GM21786 (cell line): Measurements from ENCODE around the gene CAMK2D.

Source experiments
- ATAC-seq: cut with Tn5 transposase; IDR thresholded peaks from one replicate; pipeline ENCODE4 v1.9.1; 2021; ENCODE audit not compliant: unreplicated experiment

The CAMK2D gene

GRCh38 chr4:113539408-113539807 lies 222.1 kb downstream of the CAMK2D start:
- no peak for ATAC-seq

- no peak for ATAC-seq
These were observed 223.9 kb downstream of the CAMK2D start for GRCh38 chr4:113537628-113538027.

DNA sequence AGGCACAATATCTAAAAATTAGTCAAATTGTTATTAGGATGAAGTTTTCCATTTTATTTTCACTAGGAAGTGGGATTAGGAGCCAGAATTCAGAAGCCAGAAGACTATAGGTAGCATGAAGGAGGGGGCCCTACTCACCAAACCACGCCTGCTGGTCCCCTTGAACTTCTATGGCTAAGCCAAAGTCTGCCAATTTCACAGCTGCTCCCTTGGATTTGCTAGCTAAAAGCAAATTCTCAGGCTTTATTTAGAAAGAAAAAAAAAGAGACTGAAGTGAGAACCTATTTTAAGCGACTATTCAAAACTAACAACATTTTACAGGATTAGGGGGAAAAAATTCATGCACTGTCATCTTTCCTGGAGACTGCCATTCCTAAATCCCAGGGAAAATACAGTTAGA lies 224.3 kb downstream of the CAMK2D start:
- no peak for ATAC-seq

DNA sequence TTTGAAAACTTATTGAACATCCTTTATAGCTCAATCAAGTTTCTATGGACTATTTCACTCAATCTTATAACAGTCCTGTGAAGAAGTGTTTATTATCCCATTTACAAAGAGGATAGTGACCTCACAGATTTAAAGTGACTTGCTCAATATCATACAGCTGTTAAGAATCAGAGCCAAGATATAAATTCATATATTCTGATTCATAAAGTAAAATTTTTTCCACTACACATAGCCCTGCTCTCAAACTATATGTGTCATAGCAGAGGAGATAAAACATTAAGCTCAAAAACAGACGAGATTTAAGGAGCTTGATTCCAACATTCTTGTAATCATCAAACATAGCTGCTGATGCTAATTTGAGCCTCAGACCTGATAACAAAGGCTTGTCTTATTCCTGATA lies 226.8 kb downstream of the CAMK2D start:
- ATAC-seq = no peak

DNA sequence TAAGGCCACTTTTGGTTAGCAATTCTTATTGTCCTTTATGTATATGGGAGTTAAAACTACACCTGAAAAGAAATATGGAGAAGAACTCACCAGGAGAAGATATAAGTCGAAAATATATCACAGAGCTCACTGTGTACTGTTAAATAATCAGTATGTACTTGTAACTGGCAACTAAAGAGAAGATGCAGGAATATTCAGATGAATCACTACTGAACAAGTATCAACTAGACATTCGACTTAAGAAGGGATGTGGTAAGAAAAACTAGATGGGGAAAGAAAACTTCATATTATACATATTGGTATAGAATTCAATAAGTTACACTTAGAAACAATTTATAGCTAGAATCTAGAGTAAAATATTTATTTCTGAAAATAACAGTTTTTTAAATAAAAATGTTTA lies 230.0 kb downstream of the CAMK2D start:
- ATAC-seq = no peak

DNA sequence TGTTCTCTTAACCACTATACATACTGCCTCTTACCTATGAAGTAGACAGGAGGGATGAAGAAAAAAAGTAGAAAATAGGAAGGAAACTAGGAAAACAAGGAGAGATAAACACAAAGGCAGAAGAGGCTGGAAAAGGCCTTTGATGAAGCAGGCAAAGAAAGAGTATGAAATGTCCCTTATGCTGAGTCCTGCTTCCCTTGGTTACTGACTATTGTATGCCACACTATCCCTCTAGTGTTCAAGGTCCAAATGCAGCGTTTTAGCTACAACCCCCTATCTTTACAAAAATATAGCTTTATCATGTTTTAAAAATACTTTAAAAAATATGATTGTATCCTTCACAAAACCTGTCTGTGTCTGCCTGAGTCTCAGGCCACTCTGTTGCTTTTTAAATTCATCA lies 233.1 kb downstream of the CAMK2D start:
- no peak for ATAC-seq

DNA sequence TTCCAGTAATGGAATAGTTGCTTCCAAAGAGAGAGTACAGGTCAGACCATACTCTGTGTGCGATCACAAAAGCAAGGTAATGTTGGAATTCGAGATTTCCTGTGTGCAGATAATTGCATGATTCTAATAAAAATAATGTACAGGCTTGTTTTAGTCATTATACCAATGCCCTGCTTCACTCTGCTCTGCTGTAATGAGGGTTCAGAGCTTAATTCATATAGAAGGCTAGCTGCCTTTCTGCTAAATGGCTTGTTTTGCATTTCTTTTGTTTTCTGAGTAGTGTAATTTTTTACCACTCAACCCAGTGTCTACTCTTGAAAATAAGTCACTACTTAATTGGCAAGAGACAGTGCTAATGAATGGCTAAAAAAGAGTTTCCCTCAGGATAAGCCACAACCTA lies 236.0 kb downstream of the CAMK2D start:
- no peak for ATAC-seq

DNA sequence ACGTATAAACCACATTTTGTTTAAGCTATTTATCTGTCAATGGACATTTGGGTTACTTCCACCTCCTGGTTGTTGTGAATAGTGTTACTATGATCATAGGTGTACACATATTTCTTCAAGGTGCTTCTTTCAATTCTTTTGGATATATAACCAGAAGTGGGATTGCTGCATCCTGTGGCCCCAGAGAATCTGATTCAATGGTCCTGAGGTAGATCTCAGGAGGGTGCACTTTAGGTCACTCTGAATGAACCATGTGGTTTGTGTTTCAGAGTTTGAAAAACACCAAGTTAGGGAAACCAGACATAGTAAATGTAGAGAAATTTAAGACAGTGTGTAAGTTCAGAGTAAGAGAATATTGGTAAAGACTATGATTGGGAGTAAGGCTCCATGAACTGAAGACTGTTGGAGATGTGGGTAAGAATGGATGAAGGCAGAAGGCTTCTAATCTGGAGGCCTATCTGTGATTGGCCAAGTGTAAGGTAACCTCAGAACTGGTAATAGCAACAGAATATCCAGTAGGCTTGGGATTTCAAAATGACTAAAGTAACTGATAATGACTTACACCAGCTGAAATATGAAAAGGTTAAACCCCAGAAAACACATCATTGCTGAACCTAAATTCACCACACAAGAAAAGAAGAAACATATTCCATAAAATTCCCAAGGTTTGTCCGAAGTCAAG lies 236.9 kb downstream of the CAMK2D start:
- peak; percentile 42 for ATAC-seq

DNA sequence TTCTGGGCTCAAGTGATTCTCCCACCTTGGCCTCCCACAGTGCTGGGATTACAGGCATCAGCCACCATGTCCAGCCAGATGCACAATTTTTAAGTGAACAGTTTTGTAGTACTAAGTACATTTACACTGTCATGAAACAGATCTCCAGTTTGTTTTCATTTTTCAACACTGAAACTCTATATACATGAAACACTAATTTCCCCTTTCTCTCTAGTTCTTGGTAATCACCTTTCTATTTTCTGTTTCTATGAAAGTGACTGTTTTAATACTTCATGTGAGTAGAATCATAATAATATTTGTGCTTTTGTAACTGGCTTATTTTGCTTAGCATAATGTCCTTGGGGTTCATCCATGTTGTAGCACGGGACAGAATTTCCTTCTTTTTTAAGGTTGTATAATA lies 237.4 kb downstream of the CAMK2D start:
- peak; percentile 94 for ATAC-seq

DNA sequence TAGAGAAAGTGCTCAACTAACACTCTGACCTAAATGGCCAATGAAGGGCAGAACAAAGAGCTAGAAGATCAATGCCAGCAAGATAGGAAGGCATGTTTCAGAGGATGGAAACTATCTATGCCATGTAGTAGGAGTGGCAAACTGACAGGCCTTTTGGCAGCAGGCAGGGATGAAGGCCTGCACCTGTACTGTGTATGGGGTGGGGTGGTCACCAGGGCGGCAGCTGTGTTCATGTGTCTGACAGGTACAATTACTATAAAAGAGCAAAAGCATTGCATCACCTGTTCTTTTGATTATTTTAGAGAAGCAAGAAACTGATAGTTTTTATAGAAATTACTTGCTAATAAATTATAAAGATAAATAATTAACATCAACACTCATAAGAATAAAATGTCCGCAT lies 239.1 kb downstream of the CAMK2D start:
- no peak for ATAC-seq

DNA sequence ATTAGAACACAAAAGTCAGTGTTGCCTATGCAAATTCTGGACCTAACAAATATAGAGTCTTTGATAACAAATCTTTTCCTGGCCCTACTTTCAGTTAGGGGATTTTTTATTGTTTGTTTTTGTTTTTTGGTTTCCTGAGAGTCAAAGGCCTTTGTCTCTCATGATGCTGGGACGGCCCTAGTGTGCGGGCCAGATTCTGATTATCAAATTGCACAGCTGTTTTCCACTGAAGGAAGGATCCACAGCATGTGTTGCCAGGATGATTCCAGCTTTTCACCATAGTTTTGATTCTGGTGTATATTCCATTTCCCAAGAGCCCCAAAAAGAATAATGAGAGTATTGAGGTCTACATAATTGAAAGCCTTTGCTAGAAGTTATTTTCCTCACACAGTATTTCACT lies 248.2 kb downstream of the CAMK2D start:
- no peak for ATAC-seq

DNA sequence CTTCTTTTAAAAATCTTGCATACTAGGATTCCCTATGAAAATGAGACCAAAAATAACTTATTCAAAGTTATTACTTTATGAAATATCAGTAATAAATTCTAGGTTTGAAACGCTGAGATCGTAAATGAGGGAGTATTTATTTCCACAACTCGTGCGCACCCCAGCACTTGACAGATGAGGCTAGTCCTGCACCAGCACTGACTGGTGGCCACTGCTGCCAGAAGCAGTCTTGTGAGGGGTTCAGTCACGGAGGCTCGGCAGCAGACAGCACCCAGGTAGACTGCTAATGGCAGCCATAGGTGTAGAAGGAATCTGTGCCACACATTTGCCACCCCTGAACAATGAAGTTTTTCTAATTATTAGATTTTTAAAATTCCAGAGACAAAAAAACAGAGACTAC lies 248.7 kb downstream of the CAMK2D start:
- ATAC-seq = no peak

GRCh38 chr4:113511944-113512343 lies 249.6 kb downstream of the CAMK2D start:
- no peak for ATAC-seq

- ATAC-seq = no peak
These were observed 251.7 kb downstream of the CAMK2D start for GRCh38 chr4:113509851-113510250.

GRCh38 chr4:113505044-113505443 lies 256.5 kb downstream of the CAMK2D start:
- ATAC-seq = no peak

- ATAC-seq = no peak
These were observed 257.1 kb downstream of the CAMK2D start for GRCh38 chr4:113504422-113504821.

DNA sequence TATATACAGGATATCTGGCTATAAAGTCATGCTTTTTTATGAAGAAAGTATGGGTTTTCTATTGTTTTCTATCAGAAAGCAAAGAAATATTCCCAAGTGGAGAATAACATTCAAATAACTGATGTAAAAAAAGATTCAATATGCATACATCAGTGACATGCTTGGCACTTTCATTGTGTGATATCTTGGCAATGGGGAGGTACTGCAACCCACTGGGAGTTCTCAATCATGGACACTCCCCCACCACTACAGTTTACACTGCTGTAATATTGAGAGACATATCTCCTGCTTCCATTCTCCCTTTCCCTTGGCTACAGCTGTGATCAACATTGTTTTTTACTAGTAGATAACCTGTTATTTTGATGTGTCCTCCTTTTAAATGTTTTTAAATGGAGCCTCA lies 257.8 kb downstream of the CAMK2D start:
- no peak for ATAC-seq

- ATAC-seq = no peak
These were observed 258.6 kb downstream of the CAMK2D start for GRCh38 chr4:113502906-113503305.

- ATAC-seq = no peak
These were observed 259.1 kb downstream of the CAMK2D start for GRCh38 chr4:113502476-113502875.

GRCh38 chr4:113500424-113500823 lies 261.1 kb downstream of the CAMK2D start:
- ATAC-seq = no peak

- ATAC-seq = no peak
These were observed 261.8 kb downstream of the CAMK2D start for GRCh38 chr4:113499696-113500095.

- ATAC-seq = no peak
These were observed 262.4 kb downstream of the CAMK2D start for GRCh38 chr4:113499166-113499565.

DNA sequence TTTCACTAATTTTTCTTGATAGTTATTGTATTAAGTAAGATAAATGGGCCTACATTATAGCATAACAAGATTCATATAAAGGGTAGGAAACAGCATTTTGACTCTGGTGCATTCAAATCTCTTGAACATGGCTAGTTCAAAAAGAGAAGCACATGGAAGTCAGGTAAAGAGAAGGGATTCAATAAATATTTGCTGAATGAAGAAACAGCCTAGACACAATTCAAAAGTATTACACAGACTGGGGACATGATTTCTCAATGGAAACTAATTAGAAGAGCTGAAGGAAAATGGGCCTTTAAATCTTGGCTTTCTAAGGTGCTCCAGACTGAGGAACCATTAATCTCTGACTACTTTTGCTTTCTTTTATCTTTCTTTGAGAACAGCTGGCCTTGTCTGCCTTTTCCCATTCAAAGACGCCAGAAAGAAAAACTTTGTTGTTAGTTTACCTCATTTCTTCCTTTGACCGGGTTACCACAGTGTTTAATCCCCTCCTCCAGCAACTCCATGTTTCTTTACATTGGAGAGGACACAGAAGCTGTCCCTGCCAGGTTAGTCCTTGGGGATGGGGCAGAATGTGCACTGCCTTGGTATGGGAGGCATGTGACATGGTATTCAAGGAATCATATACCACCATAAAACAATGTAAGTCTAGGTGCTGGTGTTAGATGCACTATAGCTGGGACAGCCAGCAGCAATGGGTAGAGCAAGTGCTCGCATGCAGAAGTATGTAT lies 264.2 kb downstream of the CAMK2D start:
- ATAC-seq = no peak
